Raji (cell line): Measurements from ENCODE around the gene NOXRED1.

Experiments
- POLR2A ChIP-seq: IDR thresholded peaks from 2 replicates; pipeline ENCODE4 v1.6.1; 2011; ENCODE audit warnings: low read depth, low read length, control low read depth; ENCODE audit not compliant: insufficient read depth

NOXRED1 gene

GRCh38 chr14:77424862-77425261 is 1.5 kb upstream of the NOXRED1 start:
- no peak for TF ChIP-seq POLR2A

DNA sequence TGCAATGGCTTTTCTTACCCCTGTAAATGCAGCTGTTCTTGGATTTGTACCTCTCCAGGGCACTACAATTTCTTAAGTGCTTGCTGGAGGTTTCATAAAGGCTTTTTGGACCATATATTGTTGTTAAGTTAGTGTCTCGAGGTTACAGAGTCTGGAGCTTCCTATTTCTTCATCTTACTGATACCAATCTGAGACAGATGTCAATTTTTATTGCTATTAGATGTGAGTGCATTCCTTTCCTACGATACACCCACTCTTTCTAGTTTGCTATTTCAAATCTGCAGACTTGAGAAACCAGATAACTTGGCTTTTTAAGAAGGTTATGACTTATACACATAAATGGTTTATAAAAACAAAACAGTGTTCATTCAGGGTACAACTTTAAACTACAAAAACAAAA is 2.1 kb downstream of the NOXRED1 start:
- no peak for TF ChIP-seq POLR2A

GRCh38 chr14:77416836-77417235 is 6.5 kb downstream of the NOXRED1 start:
- TF ChIP-seq POLR2A, result no peak

GRCh38 chr14:77409131-77409533 is 14.2 kb downstream of the NOXRED1 start:
- TF ChIP-seq POLR2A, result no peak

DNA sequence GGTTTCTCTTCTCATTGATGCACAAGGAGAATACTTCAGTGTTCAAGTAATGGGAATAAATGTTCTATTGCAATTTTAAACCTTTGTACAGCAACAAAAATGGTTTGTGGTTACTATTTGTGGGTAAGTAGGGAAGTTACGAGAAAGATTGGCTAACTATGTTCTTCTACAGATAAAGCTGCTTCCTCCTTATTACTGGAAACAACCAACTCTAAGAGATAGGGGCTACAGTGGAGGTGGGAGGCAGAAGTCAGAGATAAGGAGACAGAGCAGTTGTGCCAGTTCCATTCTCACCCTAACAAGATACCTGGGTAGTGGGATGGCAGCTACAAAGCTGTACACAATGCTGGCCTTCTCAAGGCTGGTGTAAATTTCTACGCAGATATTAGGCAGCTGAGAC is 16.2 kb downstream of the NOXRED1 start:
- TF ChIP-seq POLR2A, result no peak

GRCh38 chr14:77406718-77407117 is 16.6 kb downstream of the NOXRED1 start:
- TF ChIP-seq POLR2A, result no peak

DNA sequence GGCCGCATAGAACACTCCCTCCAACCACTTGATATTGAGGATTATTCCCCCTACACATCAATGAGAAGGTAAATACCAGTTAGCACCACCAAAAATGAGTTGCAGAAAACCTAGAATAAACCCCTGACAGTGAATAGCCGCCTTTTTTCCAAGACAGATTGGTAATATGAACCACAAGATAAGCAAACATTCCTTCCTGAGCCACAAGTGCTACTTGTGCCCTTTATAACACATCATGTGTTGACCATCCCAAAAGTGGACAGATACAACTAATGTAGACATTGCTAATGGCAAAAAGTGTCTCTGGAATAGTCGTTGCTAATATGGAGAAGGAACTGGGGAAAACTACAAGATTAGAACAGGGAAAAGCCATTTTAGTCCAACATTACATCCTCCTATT is 17.2 kb downstream of the NOXRED1 start:
- no peak for TF ChIP-seq POLR2A

DNA sequence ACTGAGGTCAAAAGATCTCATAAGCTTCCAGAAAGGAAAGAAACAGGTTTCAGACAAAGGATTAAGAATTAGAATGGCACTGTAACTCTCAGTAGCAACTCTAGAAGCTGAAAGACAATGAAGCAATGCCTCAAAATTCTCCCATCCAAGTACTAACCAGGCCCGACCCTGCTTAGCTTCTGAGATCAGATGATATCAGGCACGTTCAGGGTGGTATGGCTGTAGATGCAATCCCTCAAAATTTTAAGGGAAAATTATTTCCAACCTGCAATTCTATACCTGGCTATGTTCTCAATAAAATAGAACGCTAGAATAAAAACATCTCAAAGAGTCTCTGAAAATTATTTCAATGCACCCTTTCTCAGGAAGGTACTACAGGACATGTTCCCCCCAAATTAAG is 19.6 kb downstream of the NOXRED1 start:
- no peak for TF ChIP-seq POLR2A

GRCh38 chr14:77400216-77400615 is 23.1 kb downstream of the NOXRED1 start:
- TF ChIP-seq POLR2A, result no peak

GRCh38 chr14:77390188-77390587 is 33.1 kb downstream of the NOXRED1 start:
- TF ChIP-seq POLR2A, result no peak

DNA sequence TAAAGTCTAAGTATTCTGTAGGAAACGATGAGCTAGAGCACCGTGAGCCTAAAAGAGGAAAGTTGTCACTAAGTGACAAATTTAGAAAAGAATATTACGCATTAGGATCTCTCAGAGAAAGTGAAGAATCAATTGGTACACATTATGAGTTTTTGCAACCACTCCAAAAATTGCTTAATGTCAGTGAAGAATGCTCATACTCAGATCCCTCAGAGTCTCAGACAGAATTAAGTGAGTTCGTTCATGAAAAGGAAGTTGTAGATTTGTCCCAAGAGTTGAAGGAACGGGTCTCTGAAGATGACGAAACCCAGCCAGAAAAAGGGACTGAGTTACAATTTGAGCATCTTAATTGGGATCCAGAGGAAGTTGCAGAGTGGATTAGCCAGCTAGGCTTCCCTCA is 44.6 kb downstream of the NOXRED1 start:
- no peak for TF ChIP-seq POLR2A

- TF ChIP-seq POLR2A, result no peak
These were observed 45.9 kb downstream of the NOXRED1 start for GRCh38 chr14:77377502-77377844.

DNA sequence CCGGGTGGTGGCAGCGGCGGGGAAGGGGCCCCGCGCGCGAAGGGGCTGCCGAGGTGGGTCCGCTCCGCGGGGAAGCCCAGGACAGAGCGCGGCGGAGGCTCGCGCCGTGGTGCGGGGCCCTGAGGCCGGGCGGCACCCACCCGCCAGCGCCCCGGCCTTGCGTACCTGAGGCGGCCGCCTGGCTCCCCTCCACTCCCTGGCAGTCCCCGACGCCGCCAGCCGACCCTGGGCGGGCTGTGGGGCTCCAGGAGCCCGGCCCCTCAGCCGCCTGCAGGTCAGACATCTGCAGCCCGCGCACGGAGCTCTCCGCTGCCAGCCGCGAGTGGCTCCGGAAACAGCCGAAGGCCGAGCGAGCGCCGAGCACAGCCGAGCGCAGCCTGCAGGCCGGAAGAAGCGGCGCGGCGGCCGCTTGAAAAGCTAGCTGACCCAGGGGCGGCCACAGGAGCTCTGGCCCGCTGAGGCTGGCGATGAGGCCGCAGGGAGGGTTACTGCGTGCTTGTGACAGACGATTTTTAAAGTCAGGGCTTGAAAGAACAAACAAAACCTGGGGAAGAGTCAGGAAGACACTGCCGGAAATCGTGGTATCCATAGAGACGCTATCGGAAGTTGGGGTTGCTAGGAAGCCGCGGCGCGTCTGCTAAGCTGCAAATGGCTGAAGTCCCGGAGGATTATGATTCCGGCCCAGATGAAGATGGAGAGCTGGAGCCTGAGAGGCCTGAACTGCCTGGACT is 46.4 kb downstream of the NOXRED1 start, which contains the start of the genes SAMD15 and TMED8:
Gene SAMD15, plus strand, starts transcription at position 609 of the 731 bp plus-strand sequence. Its CDS starts 40 bp downstream, at position 649.
Gene TMED8, minus strand, starts transcription at position 324 of the 731 bp plus-strand sequence. Its CDS starts 41 bp downstream, at position 283.
- peak; percentile 71 for TF ChIP-seq POLR2A

DNA sequence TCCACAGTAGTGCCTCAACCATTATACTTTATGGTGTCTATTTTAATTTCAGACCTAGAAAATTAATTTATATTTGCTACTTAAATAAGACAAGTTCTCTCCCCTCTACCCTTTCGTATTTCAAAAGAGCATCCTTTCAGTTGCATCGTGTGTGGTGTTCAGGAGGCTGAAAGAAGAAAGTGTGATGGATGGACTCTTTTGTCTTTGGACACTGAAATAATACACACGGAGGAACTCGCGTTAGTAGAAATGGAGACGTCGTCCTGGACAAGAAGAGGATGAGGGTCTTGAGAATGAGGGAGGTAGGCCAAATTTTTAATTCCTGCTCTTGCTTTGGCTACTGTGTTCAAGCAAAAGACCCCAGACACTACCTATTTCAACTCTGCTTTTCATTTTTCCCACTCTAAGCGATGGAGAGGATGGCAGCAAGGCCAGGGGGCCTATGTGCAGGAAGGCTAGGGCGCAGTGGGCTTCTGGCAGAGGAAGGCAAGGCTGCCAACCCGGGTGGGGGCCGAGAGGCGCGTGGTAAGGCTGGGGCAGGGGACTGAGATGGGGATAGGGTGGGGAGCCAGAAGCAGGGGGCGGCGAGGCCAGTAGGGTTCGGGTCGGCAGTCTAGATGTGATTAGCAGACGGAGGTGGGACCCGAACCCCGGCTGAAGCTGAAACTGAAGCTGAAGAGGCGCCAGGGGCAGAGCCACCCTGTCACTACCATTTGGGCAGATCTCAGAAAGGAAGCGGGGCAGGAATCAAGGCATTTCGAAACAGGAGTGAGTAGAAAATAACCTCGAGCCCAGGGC is 47.2 kb downstream of the NOXRED1 start:
- no peak for TF ChIP-seq POLR2A

GRCh38 chr14:77375164-77375950 is 48.0 kb downstream of the NOXRED1 start:
- TF ChIP-seq POLR2A, result peak; percentile 31; the same call in 1 of the 2 replicates
